CD8-positive, alpha-beta memory T cell (primary cell): ENCODE measurements around the gene RDH5. TPM values are rescaled to one million over a fixed set of nuclear protein-coding genes. Genes with fewer than 3 reads are reported as not detected.

Experiments used
- CTCF ChIA-PET: fragments of 350-600 bp; sonication (Branson Sonifier 250); formaldehyde crosslinking; loops from one replicate; lab custom pipeline; 2021; ENCODE audit warnings: antibody characterized with exemption; lab: Charles Lee
- POLR2A ChIA-PET: fragments of 350-600 bp; sonication (Branson Sonifier 250); formaldehyde crosslinking; loops from one replicate; lab custom pipeline; 2021; ENCODE audit warnings: antibody characterized with exemption; lab: Charles Lee
- DNase-seq, 5 donors: peaks; one replicate each; pipeline versions ENCODE4 v3.0.0 to v3.0.0-alpha.2; 2020 to 2022; ENCODE audit warnings: mixed read lengths in 1 of 5
- H3K27ac ChIP-seq: one replicate; pipeline ENCODE4 v1.7.0; 2013; ENCODE audit warnings: low read depth, mild to moderate bottlenecking, low read length, moderate library complexity
- H3K27me3 ChIP-seq: 2 replicates; pipeline ENCODE4 v1.7.0; 2013; ENCODE audit warnings: low read length, mild to moderate bottlenecking; ENCODE audit not compliant: insufficient read depth, poor library complexity, severe bottlenecking
- H3K36me3 ChIP-seq: 2 replicates; pipeline ENCODE4 v1.7.0; 2013; ENCODE audit warnings: mild to moderate bottlenecking, low read length, moderate library complexity; ENCODE audit not compliant: insufficient read depth
- H3K4me1 ChIP-seq: 2 replicates; pipeline ENCODE4 v1.7.0; 2013; ENCODE audit warnings: mild to moderate bottlenecking, low read length, moderate library complexity; ENCODE audit not compliant: insufficient read depth
- H3K4me3 ChIP-seq: 2 replicates; pipeline ENCODE4 v1.7.0; 2013; ENCODE audit warnings: mild to moderate bottlenecking, low read length
- H3K9me3 ChIP-seq: 2 replicates; pipeline ENCODE4 v1.7.0; 2013; ENCODE audit warnings: mild to moderate bottlenecking, low read length
- H3K27ac Mint-ChIP-seq, 8 donors: one replicate each; pipeline ENCODE4 v1.8.0; 2020 to 2021; ENCODE audit warnings: mixed read lengths in 8 of 8, mild to moderate bottlenecking in 6 of 8, inconsistent platforms in 3 of 8, moderate library complexity in 3 of 8
- H3K27me3 Mint-ChIP-seq, 2 donors: one replicate each; pipeline ENCODE4 v1.8.0; 2020 to 2021; ENCODE audit warnings: mixed read lengths in 2 of 2, mild to moderate bottlenecking in 1 of 2, moderate library complexity in 1 of 2
- H3K36me3 Mint-ChIP-seq, 3 donors: one replicate each; pipeline ENCODE4 v1.8.0; 2020 to 2021; ENCODE audit warnings: mixed read lengths in 3 of 3, inconsistent platforms in 1 of 3, mild to moderate bottlenecking in 1 of 3
- H3K4me1 Mint-ChIP-seq, 3 donors: one replicate each; pipeline ENCODE4 v1.8.0; 2020 to 2021; ENCODE audit warnings: mixed read lengths in 3 of 3, inconsistent platforms in 1 of 3, mild to moderate bottlenecking in 1 of 3
- H3K4me3 Mint-ChIP-seq, 7 donors: one replicate each; pipeline ENCODE4 v1.8.0; 2020 to 2021; ENCODE audit warnings: mixed read lengths in 7 of 7, mild to moderate bottlenecking in 6 of 7, moderate library complexity in 4 of 7, inconsistent platforms in 2 of 7
- H3K9me3 Mint-ChIP-seq, 5 donors: one replicate each; pipeline ENCODE4 v1.8.0; 2020 to 2022; ENCODE audit warnings: mixed read lengths in 5 of 5, mild to moderate bottlenecking in 3 of 5, moderate library complexity in 2 of 5, inconsistent platforms in 1 of 5
- polyA plus RNA-seq: library from polyadenylated mRNA; unstranded; fragments of 300-500 nt; fragmentation: Illumina TruSeq; gene quantifications from one replicate; pipeline ENCODE4 v1.2.3, GENCODE V29; 2021
- total RNA-seq, 2 experiments: library from RNA; stranded (reverse); gene quantifications; one replicate each; pipeline ENCODE4 v1.2.3, GENCODE V29; 2021

The RDH5 gene
- total and polyA plus RNA-seq, 3 experiments from 2014 or later = 0.90 to 8.5 (median 8.1) TPM

DNA sequence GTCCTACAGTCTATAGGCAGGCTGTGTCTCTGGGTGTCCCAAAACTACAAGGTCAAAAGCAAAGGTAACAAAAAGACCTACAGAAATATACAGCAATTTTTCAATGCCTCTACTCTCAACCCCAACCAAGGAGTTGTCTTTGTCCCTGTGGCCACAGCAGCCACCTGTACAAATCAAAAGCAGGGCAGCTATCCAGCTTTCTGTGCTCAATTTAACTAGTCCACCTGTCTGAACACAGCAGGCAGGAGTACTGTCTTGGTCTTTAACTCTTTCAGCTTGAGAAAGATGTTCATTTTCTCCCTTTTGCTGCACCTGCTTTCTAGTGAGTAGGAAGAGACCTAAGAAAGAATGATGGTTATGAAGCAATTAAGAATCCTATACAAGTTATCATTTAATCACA, 42.5 kb downstream of the RDH5 start:
- peaks cover 37% of the 10 kb centered on the region for H3K36me3 ChIP-seq
- no peak overlapping the region for H3K4me3 Mint-ChIP-seq

DNA sequence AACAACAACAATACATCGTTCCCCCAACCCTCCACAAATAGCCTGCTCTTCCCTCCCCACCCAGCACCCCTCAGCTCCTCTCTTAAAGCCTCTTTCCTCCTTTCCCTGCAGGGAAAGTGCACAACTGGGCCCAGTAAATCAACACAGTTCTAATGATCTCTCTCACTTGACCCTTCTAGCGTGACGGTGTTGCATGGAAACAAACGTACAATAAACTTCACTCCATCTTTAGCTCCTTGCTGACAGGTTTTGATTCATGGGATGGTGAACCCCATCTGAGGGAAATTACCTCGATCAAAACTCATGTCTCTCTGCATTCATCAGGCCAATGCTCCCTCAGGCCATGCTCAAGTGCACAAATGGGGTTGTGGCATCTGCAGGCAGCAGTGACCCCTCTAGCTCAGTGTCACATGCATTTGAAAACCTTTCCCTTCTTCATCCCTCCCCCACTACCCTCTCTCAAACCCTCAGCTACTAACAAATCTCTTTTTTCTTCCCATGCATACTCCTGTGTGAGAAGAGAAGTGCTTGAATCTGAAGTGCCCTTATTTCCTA, 45.6 kb downstream of the RDH5 start:
- no peaks in the 10 kb centered on the region for H3K27me3 ChIP-seq
- no peaks in the 10 kb centered on the region for H3K9me3 ChIP-seq
- no peak overlapping the region for H3K4me3 Mint-ChIP-seq
- ChIA-PET POLR2A (no interaction called here), CTCF (interaction anchor here (1.1 kb wide), 1 partner anchor 27 kb away, joined by 3 read pairs; no protein-coding TSS in a partner anchor)
- no peaks in the 10 kb centered on the region for H3K27me3 Mint-ChIP-seq
- H3K4me3 ChIP-seq = no peak overlapping the region
- H3K36me3 ChIP-seq = peaks cover 21% of the 10 kb centered on the region
- no peak overlapping the region for H3K27ac ChIP-seq
- H3K27ac Mint-ChIP-seq = peak overlapping the region in 6 of 8 donors; percentile 4 to 83 (median 77)
- no peaks in the 10 kb centered on the region for H3K4me1 ChIP-seq
- no peaks in the 10 kb centered on the region for H3K9me3 Mint-ChIP-seq
- DNase-seq = no peak
- peaks cover 12 to 19% (median 18%) of the 10 kb centered on the region in 3 donors for H3K4me1 Mint-ChIP-seq
- H3K36me3 Mint-ChIP-seq = peaks cover 0 to 59% (median 9%) of the 10 kb centered on the region in 3 donors

More for the DNA sequence above, 42.5 kb downstream of the RDH5 start:
- DNase-seq = no peak
- Histone ChIP-seq H3K4me3 (no peak overlapping the region), H3K4me1 (no peaks in the 10 kb centered on the region), H3K9me3 (no peaks in the 10 kb centered on the region), H3K27me3 (no peaks in the 10 kb centered on the region), H3K27ac (no peak overlapping the region)
- Mint-ChIP-seq H3K9me3 (no peaks in the 10 kb centered on the region), H3K27me3 (no peaks in the 10 kb centered on the region), H3K4me1 (peaks cover 11 to 15% (median 14%) of the 10 kb centered on the region in 3 donors), H3K27ac (no peak overlapping the region), H3K36me3 (peaks cover 5 to 66% (median 12%) of the 10 kb centered on the region in 3 donors)
- ChIA-PET CTCF (no interaction called here), POLR2A (no interaction called here)

DNA sequence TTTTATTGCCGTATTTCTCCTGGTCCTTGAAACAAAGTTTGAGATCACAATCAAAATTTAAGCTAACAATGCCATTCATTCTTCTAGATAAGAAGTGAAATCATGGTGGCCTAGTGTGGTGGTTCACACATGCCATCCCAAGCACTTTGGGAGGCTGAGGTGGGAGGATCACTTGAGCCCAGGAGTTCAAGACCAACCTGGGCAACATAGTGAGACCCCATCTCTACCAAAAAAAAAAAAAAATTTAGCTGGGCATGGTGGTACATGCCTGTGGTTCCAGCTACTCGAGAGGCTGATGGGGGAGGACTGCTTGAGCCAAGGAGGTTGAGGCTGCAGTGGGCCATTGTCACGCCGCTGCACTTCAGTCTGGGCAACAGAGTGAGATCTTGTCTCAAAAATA, 47.0 kb downstream of the RDH5 start:
- no peak overlapping the region for H3K4me3 ChIP-seq
- Mint-ChIP-seq H3K4me1 (peaks cover 16 to 23% (median 22%) of the 10 kb centered on the region in 3 donors), H3K4me3 (no peak overlapping the region), H3K9me3 (no peaks in the 10 kb centered on the region), H3K27me3 (no peaks in the 10 kb centered on the region), H3K27ac (peak overlapping the region in 2 of 8 donors; percentile 66 to 73), H3K36me3 (peaks cover 0 to 64% (median 16%) of the 10 kb centered on the region in 3 donors)
- H3K4me1 ChIP-seq = no peaks in the 10 kb centered on the region
- no peaks in the 10 kb centered on the region for H3K27me3 ChIP-seq
- ChIA-PET CTCF (interaction anchor here (0.7 kb wide), 1 partner anchor 30 kb away, joined by 3 read pairs; no protein-coding TSS in a partner anchor), POLR2A (no interaction called here)
- H3K27ac ChIP-seq = no peak overlapping the region
- peaks cover 22% of the 10 kb centered on the region for H3K36me3 ChIP-seq
- H3K9me3 ChIP-seq = no peaks in the 10 kb centered on the region
- no peak for DNase-seq

DNA sequence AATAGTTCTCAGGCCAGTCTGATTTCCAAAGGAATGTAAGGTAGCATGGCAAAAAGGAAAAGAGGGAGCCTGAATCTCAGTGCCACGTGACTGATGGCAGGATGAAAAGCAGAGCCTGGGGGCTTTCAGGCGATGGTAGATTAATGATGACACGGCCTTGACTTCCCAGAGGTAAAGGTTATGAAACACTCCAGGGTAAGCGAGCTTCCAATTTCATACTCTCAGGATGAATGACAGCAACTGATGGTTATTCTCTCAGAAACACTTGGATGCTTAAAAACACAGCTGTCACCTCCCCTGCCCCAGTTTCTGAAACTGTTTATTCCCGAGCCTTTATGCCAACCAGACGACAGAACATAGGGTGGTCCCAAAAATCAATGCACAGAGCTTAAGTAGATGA, 51.5 kb downstream of the RDH5 start:
- no peak for DNase-seq
- POLR2A ChIA-PET = no interaction called here
- no peaks in the 10 kb centered on the region for H3K27me3 ChIP-seq
- no peaks in the 10 kb centered on the region for H3K4me1 ChIP-seq
- CTCF ChIA-PET = interaction anchor here (1.0 to 1.5 kb wide), 3 partner anchors 15 to 224 kb away, joined by 3 to 4 read pairs (median 3); no protein-coding TSS in a partner anchor
- no peak overlapping the region for H3K4me3 Mint-ChIP-seq
- H3K36me3 Mint-ChIP-seq = peaks cover 0 to 62% (median 22%) of the 10 kb centered on the region in 3 donors
- H3K4me1 Mint-ChIP-seq = peaks cover 16 to 34% (median 30%) of the 10 kb centered on the region in 3 donors
- H3K9me3 Mint-ChIP-seq = no peaks in the 10 kb centered on the region
- no peaks in the 10 kb centered on the region for H3K27me3 Mint-ChIP-seq
- peak overlapping the region in 6 of 8 donors; percentile 5 to 86 (median 37) for H3K27ac Mint-ChIP-seq
- no peak overlapping the region for H3K4me3 ChIP-seq
- H3K27ac ChIP-seq = no peak overlapping the region
- H3K36me3 ChIP-seq = peaks cover 20% of the 10 kb centered on the region
- no peaks in the 10 kb centered on the region for H3K9me3 ChIP-seq

Other genes with a start within 250 kb of the RDH5 start
- not detected for gene OR6C68, start 228.0 kb upstream of the RDH5 start, total RNA-seq
- not detected for gene OR6C68, start 228.0 kb upstream of the RDH5 start, polyA plus RNA-seq
- not detected for gene OR6C4, start 170.8 kb upstream of the RDH5 start, total RNA-seq
- gene OR6C4, start 170.8 kb upstream of the RDH5 start, polyA plus RNA-seq = not detected
- gene OR2AP1, start 147.9 kb upstream of the RDH5 start, total RNA-seq = not detected
- gene OR2AP1, start 147.9 kb upstream of the RDH5 start, polyA plus RNA-seq = not detected
- not detected for gene OR10P1, start 83.5 kb upstream of the RDH5 start, total RNA-seq
- not detected for gene OR10P1, start 83.5 kb upstream of the RDH5 start, polyA plus RNA-seq
- gene ITGA7, start 12.5 kb upstream of the RDH5 start, total RNA-seq = 1 to 10 TPM; 2.7 to 3.1 TPM
- 0.36 TPM for gene ITGA7, start 12.5 kb upstream of the RDH5 start, polyA plus RNA-seq
- gene BLOC1S1, start 4.3 kb upstream of the RDH5 start, total RNA-seq = 100 to 1,000 TPM in 1 of 2 experiments, 10 to 100 TPM in 1; 97.5 to 110 TPM
- 90.2 TPM for gene BLOC1S1, start 4.3 kb upstream of the RDH5 start, polyA plus RNA-seq
- gene CD63, start 8.6 kb downstream of the RDH5 start, total RNA-seq = 100 to 1,000 TPM; 200 to 202 TPM
- gene CD63, start 8.6 kb downstream of the RDH5 start, polyA plus RNA-seq = 375 TPM
- gene GDF11, start 22.7 kb downstream of the RDH5 start, total RNA-seq = 10 to 100 TPM; 13.1 to 13.5 TPM
- 1.4 TPM for gene GDF11, start 22.7 kb downstream of the RDH5 start, polyA plus RNA-seq
- 100 to 1,000 TPM in 1 of 2 experiments, 10 to 100 TPM in 1; 89.7 to 103 TPM for gene SARNP, start 97.3 kb downstream of the RDH5 start, total RNA-seq
- gene SARNP, start 97.3 kb downstream of the RDH5 start, polyA plus RNA-seq = 109 TPM
- gene ORMDL2, start 97.6 kb downstream of the RDH5 start, total RNA-seq = 10 to 100 TPM; 49.0 to 49.7 TPM
- gene ORMDL2, start 97.6 kb downstream of the RDH5 start, polyA plus RNA-seq = 110 TPM
- 10 to 100 TPM; 39.1 to 40.8 TPM for gene DNAJC14, start 109.2 kb downstream of the RDH5 start, total RNA-seq
- gene DNAJC14, start 109.2 kb downstream of the RDH5 start, polyA plus RNA-seq = 40.2 TPM
- gene MMP19, start 122.5 kb downstream of the RDH5 start, total RNA-seq = 1 to 10 TPM in 1 of 2 experiments, under 1 TPM in 1; 0.29 to 1.0 TPM
- not detected for gene MMP19, start 122.5 kb downstream of the RDH5 start, polyA plus RNA-seq
- gene PYM1, start 207.5 kb downstream of the RDH5 start, total RNA-seq = 10 to 100 TPM; 35.8 to 38.4 TPM
- 80.8 TPM for gene PYM1, start 207.5 kb downstream of the RDH5 start, polyA plus RNA-seq
- gene DGKA, start 210.8 kb downstream of the RDH5 start, total RNA-seq = 100 to 1,000 TPM; 221 to 236 TPM
- gene DGKA, start 210.8 kb downstream of the RDH5 start, polyA plus RNA-seq = 234 TPM
- gene PMEL, start 245.6 kb downstream of the RDH5 start, total RNA-seq = under 1 TPM; 0.28 to 0.33 TPM
- not detected for gene PMEL, start 245.6 kb downstream of the RDH5 start, polyA plus RNA-seq
- 100 to 1,000 TPM; 117 to 125 TPM for gene CDK2, start 246.4 kb downstream of the RDH5 start, total RNA-seq
- 8.2 TPM for gene CDK2, start 246.4 kb downstream of the RDH5 start, polyA plus RNA-seq